Measurements from ENCODE around the gene TPM4.
"Not testable (repeated sequence)": the region's sequence is repeated elsewhere in the genome, so short reads cannot be mapped to it uniquely, and the experiment has no call there.

The TPM4 gene

DNA sequence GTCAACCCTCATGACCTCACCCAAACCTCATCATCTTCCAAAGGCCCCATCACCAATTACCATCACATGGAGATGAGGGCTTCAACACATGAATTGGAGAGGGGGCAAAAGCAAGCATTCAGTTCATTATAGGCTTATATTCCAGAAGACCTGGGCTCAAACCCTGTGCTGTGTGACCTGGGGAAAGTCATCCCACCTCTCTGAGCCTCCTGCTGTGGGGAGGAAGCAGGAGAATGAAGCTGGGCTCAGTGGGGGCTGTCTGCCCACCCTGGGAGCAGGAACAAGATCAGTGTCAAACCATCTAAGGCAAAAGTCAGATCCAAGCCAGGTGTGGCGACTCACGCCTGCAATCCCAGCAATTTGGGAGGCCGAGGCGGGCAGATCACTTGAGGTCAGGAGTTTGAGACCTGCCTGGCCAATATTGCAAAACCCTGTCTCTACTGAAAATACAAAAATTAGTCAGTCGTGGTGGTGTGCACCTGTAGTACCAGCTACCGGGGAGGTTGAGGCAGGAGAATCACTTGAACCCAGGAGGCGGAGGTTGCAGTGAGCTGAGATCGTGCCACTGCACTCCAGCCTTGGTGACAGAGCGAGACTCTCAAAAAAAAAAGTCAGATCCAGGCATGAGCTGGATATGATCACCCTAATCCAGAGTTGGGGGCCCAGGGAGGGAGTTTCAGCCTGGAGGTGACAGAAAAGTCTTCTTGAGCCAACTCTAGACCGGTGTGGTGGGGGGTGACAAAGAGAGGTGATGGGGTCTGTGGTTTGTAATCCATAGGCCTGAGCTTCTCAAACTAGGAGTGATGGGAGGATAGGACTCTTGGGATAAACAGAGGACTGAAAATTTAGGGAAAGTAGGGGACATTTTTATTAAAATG, 1.6 kb upstream of the TPM4 start:
- no peak for DNase-seq

DNA sequence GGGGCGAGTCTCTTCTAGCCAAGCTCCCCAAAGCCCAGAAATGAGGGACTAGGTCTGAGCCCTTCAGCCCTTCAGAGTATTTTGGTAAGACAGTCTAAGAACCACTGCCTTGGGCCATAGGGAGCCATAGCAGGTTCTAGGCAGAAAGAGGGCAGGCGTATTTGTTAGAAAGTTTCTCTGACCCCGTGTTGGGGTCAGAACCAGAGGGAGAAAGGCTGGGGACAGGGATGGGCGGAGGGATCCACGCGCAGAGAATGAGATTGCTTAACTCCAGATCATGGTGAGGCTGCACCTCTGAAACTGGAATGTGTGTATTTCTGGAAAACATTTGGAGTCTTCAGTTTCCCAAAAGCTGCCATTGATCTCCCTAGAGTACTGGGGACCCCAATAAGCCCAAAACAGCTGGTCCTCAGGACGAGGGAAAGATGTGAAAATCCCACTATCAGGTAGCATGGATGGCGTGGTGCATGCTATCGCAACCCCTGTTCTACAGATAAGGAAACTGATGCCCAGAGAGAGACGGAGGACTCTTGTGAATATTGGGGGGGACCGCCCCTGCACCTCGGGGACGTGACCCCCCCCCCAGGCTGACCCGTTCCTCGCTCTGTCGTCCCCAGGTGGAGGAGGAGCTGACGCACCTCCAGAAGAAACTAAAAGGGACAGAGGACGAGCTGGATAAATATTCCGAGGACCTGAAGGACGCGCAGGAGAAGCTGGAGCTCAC, 703 bp upstream of the TPM4 start:
- DNase-seq = no peak

DNA sequence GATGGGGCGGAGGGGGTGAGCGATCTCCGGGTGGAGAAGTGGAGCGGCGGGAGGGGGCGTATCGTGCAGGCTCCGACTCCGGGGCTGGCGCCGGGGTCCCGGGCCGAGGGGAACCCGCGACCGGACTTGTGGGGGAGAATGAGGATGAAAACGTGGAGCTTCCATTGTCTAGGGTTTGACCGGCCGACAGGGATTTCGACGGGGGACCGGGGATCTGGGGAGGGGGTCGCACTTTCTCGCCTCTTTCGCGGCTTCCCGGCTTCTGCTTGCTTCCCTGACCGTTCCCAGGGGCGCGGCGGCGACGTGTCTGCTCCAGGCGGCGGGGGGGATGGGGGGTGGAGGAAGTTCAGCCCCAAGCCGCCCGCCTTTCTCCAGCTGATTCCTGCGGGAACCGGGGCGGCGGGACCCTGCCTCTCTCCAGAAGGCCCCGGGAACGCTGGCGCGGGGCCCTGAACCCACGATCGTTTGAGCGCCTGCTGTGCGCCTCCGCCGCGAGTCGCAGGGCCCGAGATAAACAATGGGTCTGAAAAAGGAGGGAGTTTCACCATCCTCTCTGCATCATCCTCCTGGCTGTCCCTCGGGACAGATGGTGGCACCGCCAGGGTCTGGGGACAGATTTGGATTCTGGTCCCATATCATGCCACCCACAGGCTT, 790 bp downstream of the TPM4 start:
- DNase-seq = no peak

DNA sequence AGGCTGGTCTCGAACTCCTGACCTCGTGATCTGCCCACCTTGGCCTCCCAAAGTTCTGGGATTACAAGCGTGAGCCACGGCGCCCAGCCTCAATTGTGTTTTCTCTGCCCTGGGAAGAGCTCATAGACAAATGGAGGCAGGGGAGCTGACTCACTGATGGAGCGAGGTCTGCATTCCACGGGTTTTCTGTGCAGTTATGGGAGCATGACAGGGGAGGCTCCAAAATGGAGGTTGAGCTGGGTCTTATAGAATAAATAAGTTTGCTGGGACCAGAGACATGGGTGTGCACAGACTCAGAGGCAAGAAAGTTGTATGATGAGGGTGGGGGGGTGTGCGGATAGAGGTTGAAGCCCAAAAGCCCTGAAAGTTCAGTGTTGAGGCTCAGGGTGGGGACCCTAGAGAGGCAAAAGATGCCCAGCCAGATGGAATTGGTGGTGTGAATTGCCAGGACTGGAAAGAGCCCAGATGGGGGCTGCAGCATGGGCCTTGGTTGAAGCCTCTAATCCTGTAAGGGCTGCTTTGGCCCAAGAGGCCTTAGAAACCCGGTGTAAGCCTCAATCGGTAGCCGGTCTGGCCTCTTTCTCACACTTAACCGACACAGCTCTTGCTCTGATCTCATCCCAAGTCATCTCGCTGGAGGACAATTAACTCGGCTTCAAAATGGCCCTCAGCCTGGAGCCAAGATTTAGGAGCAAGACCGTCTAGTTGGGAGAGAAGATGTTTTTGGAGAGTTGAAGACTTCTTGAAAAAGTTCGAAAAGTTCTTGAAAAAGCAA, 1.9 kb downstream of the TPM4 start:
- DNase-seq = no peak

DNA sequence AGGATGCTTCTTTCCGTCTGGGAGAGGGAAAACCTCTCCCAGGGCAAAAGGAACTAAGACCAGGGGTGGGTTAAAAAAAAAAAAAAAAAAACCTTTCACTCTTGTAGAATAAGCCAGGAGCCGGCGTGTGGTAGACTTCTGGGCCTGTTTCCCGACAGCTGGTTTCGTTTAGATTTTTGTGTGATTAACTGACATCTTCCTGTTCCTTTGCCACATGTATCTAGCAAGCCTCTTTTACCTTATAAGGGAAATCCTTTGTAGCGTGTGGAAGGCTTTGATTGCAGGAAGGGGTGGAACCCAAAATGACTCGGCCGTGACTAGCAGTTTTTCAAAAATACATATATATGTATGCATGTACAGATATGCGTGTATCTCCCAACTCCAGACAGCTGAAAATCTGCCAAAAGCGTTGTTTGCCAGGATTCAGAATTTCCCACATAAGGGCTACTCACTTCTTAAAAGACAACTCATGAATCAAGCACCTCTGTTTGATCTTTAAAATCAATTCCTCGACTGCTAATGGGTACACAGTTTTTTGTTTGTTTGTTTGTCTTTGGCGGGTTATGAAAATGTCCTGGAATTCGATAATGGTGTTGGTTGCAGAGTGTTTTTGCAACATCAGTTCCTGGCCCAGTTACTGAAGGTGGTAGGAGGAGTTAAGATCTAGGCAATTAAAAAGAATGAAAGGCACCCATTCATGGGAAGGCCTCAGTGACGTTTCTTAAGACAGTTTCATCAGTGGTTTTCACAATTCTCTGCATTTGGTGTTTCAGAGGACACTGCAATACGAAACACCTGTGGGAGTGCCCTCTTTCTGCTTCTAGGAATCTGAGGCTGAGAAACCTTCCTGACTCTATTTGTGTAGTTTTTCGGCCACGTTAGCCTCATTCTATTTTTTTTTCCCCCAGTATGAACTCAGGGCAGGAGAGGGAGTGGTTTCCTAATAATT, 2.7 kb downstream of the TPM4 start:
- no peak for DNase-seq

DNA sequence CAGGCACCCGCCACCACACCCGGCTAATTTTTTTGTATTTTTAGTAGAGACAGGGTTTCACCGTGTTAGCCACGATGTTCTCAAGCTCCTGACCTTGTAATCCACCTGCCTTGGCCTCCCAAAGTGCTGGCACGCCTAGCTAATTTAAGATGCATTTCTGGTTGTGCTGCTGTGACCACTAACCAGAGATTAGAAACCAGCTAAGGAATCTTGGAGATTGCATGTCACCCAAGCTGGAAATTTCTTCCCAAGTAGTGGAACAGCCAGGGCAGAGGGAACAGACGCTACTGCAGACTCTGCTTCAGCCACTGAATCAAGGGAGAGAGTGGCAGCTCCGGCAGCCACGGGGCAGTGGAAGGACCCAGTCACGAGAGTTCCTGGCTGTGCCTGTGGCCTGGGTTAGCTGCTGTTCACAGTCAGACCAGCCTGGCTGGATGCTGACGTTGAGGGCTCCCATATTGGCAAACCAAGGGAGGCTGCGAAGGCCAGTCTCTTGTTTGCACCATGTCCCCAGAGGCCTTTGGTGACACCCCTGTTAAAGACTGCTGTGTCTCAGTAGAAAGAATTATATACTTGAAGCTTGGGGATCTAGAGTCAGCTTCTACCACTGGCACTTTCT, 7.9 kb downstream of the TPM4 start:
- DNase-seq = no peak

DNA sequence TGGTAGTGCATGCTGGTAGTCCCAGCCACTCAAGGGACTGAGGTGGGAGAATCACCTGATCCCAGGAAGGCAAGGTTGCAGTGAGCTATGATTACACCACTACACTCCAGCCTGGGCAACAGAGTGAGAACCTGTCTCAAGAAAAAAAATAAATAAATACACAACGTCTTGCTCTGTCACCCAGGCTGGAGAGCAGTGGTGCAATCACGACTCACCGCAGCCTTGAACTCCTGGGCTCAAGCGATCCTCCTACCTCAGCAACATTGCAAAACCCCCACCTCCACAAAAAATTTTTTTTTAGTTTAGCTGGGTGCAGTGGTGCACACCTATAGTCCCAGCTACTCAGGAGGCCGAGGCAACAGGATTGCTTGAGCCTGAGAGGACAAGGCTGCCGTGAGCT, 8.8 kb downstream of the TPM4 start:
- no peak for DNase-seq

DNA sequence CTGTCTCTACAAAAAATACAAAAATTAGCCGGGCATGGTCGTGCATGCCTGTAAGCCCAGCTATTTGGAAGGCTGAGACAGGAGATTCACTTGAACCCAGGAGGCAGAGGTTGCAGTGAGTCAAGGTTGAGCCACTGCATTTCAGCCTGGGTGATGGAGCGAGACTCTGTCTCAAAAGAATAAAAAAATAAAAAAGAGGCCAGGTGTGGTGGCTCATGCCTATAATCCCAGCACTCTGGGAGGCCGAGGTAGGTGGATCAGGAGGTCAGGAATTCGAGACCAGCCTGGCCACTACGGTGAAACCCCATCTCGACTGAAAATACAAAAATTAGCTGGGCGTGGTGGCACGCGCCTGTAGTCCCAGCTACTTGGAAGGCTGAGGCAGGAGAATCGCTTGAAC, 11.1 kb downstream of the TPM4 start:
- not testable (repeated sequence) for DNase-seq

DNA sequence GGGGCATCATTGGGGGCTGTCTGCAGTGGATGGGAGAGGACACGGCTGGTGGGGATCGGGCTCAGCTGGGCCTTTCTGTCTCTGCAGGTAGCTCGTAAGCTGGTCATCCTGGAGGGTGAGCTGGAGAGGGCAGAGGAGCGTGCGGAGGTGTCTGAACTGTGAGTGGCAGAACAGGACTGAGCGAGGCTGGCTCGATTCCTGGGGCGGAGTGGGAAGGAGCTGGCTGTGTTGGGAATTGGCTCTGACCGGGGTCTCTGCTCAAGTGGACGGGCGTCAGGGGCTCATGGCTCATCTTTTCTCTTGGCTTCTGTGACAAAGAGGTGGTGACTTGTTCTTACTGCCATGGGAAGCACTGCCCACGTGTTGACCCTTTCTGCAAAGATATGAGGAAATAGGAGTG, 11.6 kb downstream of the TPM4 start:
- no peak for DNase-seq

DNA sequence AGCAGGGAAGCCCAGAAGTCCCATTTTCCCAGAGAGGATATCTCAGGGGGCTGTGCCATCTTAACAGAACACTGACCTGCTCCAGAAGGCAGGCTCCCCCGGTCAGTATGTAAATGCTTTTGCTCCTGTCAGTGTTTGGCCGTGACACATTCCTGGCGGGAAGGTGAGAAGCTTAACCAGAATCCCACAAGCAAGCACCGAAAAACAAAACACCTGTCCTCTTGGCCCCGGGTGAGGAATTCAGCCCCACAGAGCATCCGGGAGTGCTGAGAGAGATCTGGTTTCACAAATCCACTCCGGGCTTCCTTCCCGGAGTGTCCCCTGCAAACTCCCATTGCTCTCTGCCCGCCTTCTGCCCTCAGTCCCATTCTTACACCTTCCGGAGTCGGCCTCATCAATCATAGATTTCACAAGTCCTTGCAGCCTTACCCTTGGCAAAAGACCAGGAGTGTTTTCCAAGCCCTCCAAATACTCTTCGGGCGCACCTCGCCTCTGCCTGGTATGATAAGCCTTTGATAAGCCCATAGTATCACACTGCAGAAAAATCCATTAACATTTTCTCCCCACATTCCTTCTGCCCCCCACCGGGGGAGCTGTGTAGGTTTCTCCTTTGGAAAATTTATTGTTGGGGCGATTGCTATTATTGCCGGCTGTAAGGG, 12.2 kb downstream of the TPM4 start:
- DNase-seq = no peak

DNA sequence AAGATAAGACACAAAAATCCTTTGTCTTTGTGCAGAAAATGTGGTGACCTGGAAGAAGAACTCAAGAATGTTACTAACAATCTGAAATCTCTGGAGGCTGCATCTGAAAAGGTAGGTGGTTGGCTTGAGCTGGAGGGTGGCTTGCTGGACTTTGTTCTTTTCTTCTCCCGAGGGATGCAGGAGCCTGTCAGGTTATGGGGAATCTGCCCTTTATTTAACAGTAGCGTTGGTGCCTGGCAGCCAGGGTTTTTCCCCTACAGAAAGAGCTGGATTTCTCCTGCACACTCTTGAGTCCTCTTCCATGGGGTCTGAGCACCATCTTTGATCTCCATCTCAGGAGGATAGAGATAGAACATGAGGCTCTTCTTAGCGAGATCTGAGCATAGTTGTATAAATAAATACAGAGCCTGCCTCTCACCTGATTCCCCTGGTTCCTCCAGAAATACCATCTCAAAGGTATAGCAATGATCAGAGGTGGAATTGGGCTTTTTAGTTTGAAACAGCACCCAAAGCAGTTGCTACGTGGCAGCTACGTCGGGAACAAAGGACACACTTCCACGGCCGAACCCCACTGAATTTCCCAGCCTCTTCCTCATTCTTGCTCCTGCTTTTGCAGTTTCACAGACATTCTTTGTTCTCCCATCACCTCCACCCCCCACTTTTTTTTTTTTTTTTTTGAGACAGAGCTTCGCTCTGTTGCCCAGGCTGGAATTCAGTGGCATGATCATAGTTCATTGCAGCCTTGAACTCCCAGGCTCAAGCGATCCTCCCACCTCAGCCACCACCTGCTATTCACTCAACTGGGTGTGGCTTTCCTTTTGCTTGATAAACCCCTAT, 12.9 kb downstream of the TPM4 start:
- DNase-seq = no peak

DNA sequence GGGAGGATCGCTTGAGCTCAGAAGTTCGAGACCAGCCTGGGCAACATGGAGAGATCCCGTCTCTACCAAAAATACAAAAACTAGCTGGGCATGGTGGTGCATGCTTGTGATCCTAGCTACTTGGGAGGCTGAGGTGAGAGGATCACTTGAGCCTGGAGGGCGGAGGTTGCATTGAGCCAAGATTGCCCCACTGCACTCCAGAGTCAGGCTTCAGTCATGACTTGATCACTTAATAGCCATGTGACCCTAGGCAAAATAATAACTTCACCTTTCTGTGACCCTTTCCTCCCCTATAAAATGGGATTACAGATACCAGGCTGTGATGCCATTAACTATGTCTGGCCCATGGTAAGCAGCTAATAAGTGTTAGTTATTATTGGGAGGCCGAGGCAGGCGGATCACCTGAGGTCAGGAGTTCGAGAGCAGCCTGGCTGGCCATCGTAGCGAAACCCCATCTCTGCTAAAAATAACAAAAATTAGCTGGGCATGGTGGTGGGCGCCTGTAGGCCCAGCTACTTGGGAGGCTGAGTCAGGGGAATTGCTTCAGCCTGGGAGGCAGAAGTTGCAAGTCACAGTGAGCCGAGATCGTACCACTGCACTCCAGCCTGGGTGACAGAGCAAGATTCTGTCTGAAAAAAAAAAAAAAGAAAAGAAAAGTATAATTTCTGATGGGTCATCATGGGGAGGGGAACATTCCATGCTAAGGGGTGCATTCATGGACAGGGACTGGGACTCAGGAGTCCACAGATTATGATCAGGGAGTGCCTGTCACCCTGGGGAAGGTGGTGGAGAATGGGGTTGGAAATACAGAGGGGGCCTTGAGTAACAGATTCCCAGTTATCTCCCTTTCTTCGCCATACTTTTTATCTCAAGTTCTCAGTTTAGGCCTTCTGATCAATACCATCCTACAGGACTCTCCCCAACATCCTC, 15.5 kb downstream of the TPM4 start:
- DNase-seq = no peak

DNA sequence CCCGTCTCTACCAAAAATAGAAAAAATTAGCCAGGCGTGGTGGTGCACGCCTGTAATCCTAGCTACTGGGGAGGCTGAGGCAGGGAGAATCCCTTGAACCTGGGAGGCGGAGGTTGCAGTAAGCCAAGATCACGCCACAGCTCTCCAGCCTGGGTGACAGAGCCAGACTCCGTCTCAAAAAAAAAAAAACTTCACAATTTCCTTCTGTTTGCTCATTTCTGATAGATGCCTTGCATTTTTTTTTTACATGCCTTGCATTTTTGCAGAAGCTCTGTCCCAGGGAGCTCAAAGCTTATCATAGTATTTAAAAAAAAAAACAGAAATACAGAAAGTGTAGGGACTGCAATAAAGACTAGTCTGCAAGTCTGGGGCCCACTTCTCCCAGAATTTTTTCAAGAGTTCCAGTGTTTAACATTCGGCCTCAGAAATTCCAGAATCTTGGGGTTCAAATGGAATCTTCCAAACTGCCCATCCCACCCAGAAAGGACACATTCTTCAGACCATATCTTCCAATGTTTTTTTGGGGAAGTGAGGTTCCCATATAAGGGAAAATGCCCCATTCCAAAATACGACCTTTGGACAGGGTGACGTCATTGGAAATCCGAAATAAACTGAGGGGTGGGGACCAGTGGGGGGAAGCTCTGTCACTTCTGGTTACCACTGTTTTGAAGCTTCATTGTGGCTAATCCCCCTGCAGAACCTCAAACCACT, 18.2 kb downstream of the TPM4 start:
- no peak for DNase-seq

DNA sequence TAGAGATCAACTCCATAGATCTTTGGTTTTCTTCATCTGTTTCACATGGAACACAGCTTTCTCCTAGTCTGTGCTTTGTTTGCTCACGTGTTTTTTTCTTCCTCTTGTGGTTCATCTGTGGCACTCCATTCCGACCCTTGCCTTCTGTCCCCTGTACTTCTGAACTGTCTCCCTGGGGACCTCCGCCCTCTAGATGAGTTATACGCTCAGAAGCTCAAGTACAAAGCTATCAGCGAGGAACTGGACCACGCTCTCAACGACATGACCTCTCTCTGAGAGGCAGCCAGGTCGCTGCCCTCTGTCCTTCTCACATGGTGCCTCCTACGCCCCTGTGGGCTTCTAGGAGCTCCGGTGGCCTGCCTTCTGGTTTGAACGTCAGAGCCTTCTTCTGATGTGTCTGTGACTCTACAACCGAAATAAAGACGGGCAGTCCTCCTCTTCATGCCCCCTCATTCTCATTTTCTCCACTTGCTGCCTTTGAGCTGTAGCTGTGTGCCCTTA, 18.8 kb downstream of the TPM4 start:
- no peak for DNase-seq

DNA sequence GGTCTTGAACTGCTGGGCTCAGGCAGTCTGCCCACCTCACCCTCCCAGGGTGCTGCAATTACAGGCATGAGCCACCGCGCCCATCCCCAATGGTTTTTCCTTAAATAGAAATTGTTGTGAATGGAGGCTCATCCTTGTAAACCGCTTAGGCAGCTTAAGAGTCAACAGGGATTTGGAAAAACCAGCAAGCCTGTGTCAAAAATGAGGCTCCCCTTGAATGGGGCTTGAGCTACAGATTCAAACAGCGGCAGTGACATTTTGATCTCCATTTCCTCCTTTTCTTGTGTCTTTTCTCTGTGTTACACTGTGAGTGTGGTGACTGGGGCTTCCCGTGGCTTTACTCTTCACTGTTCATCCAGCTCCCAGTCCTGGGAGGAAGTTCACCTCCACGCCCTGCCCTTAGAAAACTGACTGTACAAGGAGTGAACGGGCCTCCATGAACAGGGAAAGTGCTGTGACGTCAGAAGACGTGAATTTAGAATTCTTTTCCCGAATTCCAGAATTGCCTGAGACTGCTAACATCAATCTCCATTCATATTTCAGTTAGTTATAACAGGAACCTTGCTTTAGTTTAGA, 20.1 kb downstream of the TPM4 start:
- no peak for DNase-seq

DNA sequence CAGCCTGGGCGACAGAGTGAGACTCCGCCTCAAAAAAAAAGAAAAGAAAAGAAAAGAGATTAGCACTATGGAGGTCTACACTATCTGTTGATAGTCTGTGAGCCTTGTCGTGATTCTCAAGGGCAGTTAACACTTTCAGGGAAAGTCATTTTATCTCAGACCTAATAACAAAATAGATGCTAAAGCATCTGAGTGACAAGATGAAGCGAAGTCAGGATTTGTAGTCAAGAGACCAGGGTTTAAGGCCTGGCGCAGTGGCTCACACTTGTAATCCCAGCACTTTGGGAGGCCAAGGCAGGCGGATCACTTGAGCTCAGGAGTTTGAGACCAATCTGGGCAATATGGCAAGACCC, 22.1 kb downstream of the TPM4 start:
- no peak for DNase-seq

DNA sequence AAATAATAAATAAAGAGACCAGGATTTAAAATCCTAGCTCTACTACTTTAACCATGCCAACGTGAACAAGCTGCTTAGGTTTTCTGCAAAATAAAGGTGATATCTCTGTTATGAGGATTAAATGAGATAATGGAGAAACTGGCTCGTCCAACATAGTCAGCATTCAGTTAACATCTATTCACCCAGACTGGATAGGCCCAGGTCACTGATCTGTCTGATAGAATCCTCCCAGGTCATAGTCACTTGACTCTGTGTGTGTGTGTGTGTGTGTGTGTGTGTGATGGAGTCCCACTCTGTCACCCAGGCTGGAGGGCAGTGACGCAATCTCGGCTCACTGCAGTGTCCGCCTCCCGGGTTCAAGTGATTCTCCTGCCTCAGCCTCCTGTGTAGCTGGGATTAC, 22.5 kb downstream of the TPM4 start:
- DNase-seq = no peak

Measured in NCI-H748 treated with DMSO at 0.1 percent for 48 hours (cell line).